ENCODE data around the gene GABBR1.

GABBR1 gene

DNA sequence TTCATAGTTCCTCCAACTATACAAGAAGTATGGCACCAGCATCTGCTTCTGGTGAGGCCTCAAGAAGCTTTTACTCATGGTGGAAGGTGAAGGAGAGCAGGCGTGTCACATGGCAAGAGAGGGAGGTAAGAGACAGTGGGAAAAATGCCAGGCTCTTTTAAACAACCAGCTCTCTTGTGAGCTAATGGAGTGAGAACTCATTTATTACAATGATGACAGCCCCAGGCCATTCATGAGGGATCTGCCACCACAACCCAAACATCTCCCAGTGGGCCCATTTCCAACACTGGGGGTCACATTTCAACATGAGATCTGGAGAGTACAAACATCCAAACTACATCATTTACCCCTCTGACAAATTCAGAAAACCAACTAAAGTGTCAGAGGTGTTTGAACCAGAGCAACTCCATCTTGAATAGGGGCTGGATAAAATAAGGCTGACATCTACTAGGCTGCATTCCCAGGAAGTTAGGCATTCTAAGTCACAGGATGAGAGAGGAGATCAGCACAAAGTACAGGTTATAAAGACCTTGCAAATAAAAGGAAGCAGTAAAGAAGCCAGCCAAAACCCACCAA is 71.3 kb downstream of the GABBR1 start:
- Histone ChIP-seq H3K27ac (no peak overlapping the region), H3K79me2 (no peaks in the 10 kb centered on the region), H3K9ac (no peak overlapping the region), H3K4me3 (ENCODE audit: low read depth, low read length) (no peak overlapping the region), H3K4me1 (no peaks in the 10 kb centered on the region), H3K27me3 (ENCODE audit: control insufficient read depth, insufficient read depth, low read length) (peaks cover 5% of the 10 kb centered on the region), H2AFZ (no peak overlapping the region), H3K9me3 (ENCODE audit: control insufficient read depth, low read length) (no peaks in the 10 kb centered on the region), H3K36me3 (ENCODE audit: control insufficient read depth, insufficient read depth, low read length) (no peaks in the 10 kb centered on the region), H3K4me2 (ENCODE audit: low read length) (no peak overlapping the region)
- TF ChIP-seq, protein P1, sequence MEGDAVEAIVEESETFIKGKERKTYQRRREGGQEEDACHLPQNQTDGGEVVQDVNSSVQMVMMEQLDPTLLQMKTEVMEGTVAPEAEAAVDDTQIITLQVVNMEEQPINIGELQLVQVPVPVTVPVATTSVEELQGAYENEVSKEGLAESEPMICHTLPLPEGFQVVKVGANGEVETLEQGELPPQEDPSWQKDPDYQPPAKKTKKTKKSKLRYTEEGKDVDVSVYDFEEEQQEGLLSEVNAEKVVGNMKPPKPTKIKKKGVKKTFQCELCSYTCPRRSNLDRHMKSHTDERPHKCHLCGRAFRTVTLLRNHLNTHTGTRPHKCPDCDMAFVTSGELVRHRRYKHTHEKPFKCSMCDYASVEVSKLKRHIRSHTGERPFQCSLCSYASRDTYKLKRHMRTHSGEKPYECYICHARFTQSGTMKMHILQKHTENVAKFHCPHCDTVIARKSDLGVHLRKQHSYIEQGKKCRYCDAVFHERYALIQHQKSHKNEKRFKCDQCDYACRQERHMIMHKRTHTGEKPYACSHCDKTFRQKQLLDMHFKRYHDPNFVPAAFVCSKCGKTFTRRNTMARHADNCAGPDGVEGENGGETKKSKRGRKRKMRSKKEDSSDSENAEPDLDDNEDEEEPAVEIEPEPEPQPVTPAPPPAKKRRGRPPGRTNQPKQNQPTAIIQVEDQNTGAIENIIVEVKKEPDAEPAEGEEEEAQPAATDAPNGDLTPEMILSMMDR (IDR thresholded peaks at IDR 0.05): no peak

DNA sequence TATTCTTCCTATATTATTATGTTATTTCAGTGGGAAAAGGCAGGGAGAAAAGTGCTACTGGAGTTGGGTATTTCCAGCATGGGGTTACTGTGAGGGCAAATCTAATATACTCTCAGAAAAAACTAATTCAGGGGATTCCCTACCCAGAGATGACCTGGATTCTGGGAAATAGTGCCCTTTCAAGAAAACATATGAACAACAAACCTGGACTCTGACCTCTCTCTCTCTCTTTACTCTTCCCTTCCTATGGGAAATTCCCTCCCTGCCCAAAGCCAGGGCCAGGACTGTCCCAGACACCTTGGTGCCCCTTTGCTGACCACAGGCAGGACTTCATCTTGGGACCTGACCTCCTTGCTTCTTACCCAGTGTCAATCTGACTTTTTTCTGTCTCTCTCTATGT is 71.9 kb downstream of the GABBR1 start:
- Histone ChIP-seq H3K4me3 (ENCODE audit: low read depth, low read length) (no peak overlapping the region), H3K79me2 (no peaks in the 10 kb centered on the region), H3K27me3 (ENCODE audit: control insufficient read depth, insufficient read depth, low read length) (peaks cover 5% of the 10 kb centered on the region), H3K36me3 (ENCODE audit: control insufficient read depth, insufficient read depth, low read length) (no peaks in the 10 kb centered on the region), H3K9ac (no peak overlapping the region), H3K4me1 (no peaks in the 10 kb centered on the region), H3K9me3 (ENCODE audit: control insufficient read depth, low read length) (no peaks in the 10 kb centered on the region), H3K4me2 (ENCODE audit: low read length) (no peak overlapping the region), H2AFZ (no peak overlapping the region), H3K27ac (no peak overlapping the region)
- TF ChIP-seq, protein P1 (IDR thresholded peaks at IDR 0.05): no peak

DNA sequence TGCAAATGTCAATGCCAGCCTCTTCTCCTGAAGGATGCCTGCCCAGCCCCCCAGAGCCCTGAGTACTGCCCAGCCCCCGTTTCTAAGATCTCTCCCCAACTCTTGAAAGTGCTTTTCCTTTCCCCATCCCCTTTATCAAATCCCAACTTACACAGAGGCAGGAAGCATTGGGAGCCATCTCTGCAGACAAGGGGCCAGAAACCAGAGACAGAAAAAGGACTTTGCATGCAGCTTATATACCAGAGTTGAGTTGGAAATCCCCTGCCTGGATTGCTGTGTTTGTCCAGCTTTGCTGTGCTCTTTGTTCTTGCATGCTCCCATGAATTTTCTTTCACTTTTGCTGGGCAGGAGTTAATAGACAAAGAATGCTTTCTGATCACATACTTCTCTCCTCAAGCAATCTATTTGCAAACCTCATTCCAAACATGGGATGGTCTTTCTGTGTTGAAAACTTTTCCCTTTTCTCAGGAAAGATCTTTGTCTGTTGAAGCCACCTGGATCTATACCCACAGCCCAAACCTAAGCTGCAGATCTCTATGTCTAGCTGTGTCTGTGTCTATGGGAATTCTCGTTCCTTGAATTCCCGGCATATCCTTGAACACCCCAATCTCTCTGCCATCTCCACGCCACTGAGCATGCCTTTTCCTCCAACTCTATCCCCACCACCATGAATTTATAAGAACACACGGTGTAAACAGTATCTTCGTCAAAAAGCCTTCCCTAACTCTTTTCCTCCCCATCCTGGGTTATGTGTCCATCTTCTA is 73.3 kb downstream of the GABBR1 start, which contains the start of gene UBD:
TSS of gene UBD (minus strand) at position 209 of the 764 bp plus-strand sequence. CDS start at position 178, 31 bp downstream.
- no peak within 1 kb of the TSS for H3K27ac ChIP-seq
- H3K4me3 ChIP-seq (ENCODE audit: low read depth, low read length): no peak within 1 kb of the TSS
- peaks cover 5% of the 10 kb centered on the region for H3K27me3 ChIP-seq (ENCODE audit: control insufficient read depth, insufficient read depth, low read length)
- no peaks in the 10 kb centered on the region for H3K36me3 ChIP-seq (ENCODE audit: control insufficient read depth, insufficient read depth, low read length)
- no peak within 1 kb of the TSS for H3K4me2 ChIP-seq (ENCODE audit: low read length)
- TF ChIP-seq, protein P1 (IDR thresholded peaks at IDR 0.05): no peak
- H2AFZ ChIP-seq: no peak within 1 kb of the TSS
- no peaks in the 10 kb centered on the region for H3K79me2 ChIP-seq
- H3K9ac ChIP-seq: no peak within 1 kb of the TSS
- no peaks in the 10 kb centered on the region for H3K9me3 ChIP-seq (ENCODE audit: control insufficient read depth, low read length)
- no peaks in the 10 kb centered on the region for H3K4me1 ChIP-seq

DNA sequence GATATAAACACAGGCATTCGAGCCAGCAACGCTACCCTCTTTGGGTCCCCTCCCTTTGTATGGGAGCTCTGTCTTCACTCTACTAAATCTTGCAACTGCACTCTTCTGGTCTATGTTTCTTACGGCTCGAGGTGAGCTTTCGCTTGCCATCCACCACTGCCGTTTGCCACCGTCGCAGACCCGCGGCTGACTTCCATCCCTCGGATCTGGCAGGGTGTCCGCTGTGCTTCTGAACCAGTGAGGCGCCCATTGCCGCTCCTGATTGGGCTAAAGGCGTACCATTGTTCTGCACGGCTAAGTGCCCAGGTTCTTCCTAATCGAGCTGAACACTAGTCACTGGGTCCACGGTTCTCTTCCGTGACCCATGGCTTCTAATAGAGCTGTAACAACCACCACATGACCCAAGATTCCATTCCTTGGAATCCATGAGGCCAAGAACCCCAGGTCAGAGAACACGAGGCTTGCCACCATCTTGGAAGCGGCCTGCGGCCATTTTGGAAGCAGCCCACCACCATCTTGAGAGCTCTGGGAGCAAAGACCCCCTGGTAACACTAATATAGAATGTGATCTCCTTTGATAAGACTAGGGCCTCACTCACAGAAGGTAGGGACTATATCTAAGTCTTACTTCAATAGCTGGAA is 74.4 kb downstream of the GABBR1 start:
- Histone ChIP-seq H3K79me2 (no peaks in the 10 kb centered on the region), H3K4me3 (ENCODE audit: low read depth, low read length) (no peak overlapping the region), H3K27ac (no peak overlapping the region), H3K9me3 (ENCODE audit: control insufficient read depth, low read length) (no peaks in the 10 kb centered on the region), H3K9ac (no peak overlapping the region), H2AFZ (no peak overlapping the region), H3K27me3 (ENCODE audit: control insufficient read depth, insufficient read depth, low read length) (peaks cover 5% of the 10 kb centered on the region), H3K4me1 (peaks cover 3% of the 10 kb centered on the region), H3K36me3 (ENCODE audit: control insufficient read depth, insufficient read depth, low read length) (no peaks in the 10 kb centered on the region), H3K4me2 (ENCODE audit: low read length) (no peak overlapping the region)
- TF ChIP-seq, protein P1 (IDR thresholded peaks at IDR 0.05): no peak

Measured in parathyroid adenoma (tissue), 2 donors.